Measurements from ENCODE around the gene ZNF511. TPM values are rescaled to one million over a fixed set of nuclear protein-coding genes. Genes with fewer than 3 reads are reported as not detected.
A peak's percentile ranks its signal among the peaks of the same experiment; 100 is the strongest.

ZNF511 gene
- total RNA-seq, 1 experiment from 2014 or later = 74.5 TPM

GRCh38 chr10:133325440-133326222 is 16.9 kb downstream of the ZNF511 start:
- in situ Hi-C loops (cut with HindIII; ENCODE audit: low pct_unique_long_range_greater_than_20kb, low sequenced_read_pairs) = no loop called here
- no peak for DNase-seq (ENCODE audit: low read depth)

DNA sequence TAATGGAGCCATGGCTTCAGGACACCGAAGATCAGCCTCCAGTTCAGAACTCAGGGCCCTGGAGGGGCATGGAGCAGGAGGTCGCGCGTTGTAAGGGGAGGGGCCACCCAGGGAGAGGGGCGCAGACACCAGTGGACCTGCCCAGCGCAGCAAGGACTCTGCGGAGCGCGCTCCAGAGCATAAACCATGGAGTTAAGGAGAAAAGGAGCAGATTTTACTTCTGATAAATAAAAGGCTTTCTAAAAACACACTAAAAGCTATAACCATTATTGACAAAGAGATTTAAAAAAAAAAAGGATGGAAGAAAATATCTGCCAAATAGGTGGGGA is 17.5 kb downstream of the ZNF511 start:
- in situ Hi-C loops (cut with HindIII; ENCODE audit: low pct_unique_long_range_greater_than_20kb, low sequenced_read_pairs) = no loop called here
- DNase-seq (ENCODE audit: low read depth) = no peak

- DNase-seq (ENCODE audit: low read depth) = no peak
- in situ Hi-C loops (cut with HindIII; ENCODE audit: low pct_unique_long_range_greater_than_20kb, low sequenced_read_pairs) = no loop called here
Observed at GRCh38 chr10:133326745-133327650, 18.3 kb downstream of the ZNF511 start.

GRCh38 chr10:133327651-133328357 is 19.1 kb downstream of the ZNF511 start:
- in situ Hi-C loops (cut with HindIII; ENCODE audit: low pct_unique_long_range_greater_than_20kb, low sequenced_read_pairs) = no loop called here
- no peak for DNase-seq (ENCODE audit: low read depth)

DNA sequence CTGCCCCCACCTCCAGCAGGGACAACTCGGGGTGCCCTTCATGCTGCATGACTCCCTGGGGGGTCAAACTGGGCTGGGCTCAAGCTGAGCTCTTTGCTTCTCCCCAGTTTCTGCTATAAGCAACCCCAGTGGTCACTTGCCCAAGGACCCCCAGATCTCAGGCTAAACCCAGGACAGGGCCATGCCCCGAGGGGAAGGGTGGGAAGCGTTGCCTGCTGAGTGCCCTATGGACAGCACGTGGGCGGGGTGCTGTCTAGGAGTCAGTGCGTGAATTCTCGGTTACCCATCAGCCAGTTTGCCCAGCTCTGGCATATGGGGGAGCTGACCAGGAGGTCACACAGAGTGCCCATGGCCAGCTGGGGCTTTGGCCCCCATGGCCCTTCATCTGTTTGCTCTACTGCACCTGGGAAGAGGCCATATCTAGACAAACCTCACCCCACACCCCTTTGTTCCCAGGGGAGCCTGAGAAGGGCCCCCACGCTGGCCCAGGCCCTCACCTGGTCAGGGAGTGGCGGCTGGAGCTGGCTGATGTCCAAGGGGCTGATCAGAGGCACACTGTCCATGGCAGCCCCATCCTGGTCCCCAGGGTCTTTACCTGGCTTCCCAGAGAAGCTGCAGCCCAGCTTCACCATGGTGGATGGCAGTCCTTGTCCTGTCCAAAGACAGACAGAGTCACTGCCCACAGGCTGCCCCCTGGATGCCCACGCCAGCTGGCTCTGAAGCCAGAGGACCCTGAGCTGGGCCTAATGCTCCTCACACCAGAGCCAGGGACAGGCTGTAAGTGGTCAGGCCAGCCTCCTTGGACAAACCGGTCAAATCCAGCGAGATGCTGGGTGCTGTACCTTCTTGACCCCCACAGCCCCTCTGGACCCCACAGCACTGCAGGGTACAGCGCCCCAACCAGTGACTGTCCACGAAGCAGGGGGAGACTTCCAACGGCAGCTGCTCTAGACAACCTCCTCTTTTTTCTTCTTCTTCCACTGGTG is 19.9 kb downstream of the ZNF511 start:
- in situ Hi-C loops (cut with HindIII; ENCODE audit: low pct_unique_long_range_greater_than_20kb, low sequenced_read_pairs) = no loop called here
- DNase-seq (ENCODE audit: low read depth) = no peak

GRCh38 chr10:133329491-133330202 is 20.9 kb downstream of the ZNF511 start:
- in situ Hi-C loops (cut with HindIII; ENCODE audit: low pct_unique_long_range_greater_than_20kb, low sequenced_read_pairs) = no loop called here
- DNase-seq (ENCODE audit: low read depth) = peak; percentile 66

GRCh38 chr10:133332936-133333699 is 24.4 kb downstream of the ZNF511 start:
- in situ Hi-C loops (cut with HindIII; ENCODE audit: low pct_unique_long_range_greater_than_20kb, low sequenced_read_pairs) = no loop called here
- no peak for DNase-seq (ENCODE audit: low read depth)

- in situ Hi-C loops (cut with HindIII; ENCODE audit: low pct_unique_long_range_greater_than_20kb, low sequenced_read_pairs) = no loop called here
- DNase-seq (ENCODE audit: low read depth) = no peak
Observed at GRCh38 chr10:133334503-133335245, 26.0 kb downstream of the ZNF511 start.

DNA sequence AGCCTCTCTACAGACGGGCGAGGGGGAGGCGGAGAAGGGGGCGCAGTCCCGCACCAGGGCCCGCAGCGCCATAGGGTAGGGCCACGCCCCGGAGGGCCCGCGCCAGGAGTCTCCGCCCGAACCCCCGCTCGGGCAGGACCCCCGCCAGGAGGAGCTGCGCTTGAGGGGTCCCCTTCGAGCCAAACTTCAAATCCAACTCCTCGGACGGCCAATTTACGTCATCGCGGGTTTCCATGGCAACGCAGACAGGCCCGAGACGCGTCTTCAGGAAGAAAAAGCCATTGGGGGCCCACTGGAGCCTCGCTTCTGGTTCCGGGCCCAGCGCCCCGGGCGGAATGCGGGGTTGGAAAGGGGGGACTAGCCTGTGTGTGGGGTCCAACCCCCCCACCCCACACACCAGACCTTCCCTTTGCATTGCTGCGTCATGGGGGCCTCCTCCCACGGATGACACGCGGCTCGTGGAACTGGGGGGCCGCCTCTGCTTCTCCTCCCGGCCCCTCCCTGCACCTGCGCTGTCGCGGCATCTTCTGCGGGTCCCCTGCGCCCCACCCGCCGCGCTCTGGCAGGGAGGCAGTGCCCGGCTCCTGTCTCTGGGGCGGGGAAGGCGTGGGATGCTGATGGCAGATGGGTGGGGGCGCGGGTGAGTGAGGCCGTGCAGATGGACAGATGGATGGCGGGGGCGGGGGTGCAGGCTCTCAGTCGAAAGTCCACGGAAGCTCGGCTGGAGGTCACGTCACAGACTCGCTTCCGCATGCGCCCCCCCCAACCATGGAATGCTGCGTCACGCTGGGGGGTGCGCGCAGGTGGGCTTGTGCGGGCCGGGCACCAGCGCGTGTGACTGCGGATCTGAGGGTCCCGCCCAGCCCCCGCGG is 26.8 kb downstream of the ZNF511 start:
- DNase-seq (ENCODE audit: low read depth) = no peak

GRCh38 chr10:133336118-133336576 is 27.4 kb downstream of the ZNF511 start:
- in situ Hi-C loops (cut with HindIII; ENCODE audit: low pct_unique_long_range_greater_than_20kb, low sequenced_read_pairs) = no loop called here
- DNase-seq (ENCODE audit: low read depth) = no peak

More for the DNA sequence above, 26.8 kb downstream of the ZNF511 start:
- in situ Hi-C loops (cut with HindIII; ENCODE audit: low pct_unique_long_range_greater_than_20kb, low sequenced_read_pairs) = no loop called here

GRCh38 chr10:133336577-133337369 is 28.1 kb downstream of the ZNF511 start, which contains the start of gene CALY:
TSS of gene CALY (minus strand) at chr10:133336896. CDS start at chr10:133328989, 7,907 bp downstream.
- DNase-seq (ENCODE audit: low read depth) = no peak
- in situ Hi-C loops (cut with HindIII; ENCODE audit: low pct_unique_long_range_greater_than_20kb, low sequenced_read_pairs) = no loop called here

DNA sequence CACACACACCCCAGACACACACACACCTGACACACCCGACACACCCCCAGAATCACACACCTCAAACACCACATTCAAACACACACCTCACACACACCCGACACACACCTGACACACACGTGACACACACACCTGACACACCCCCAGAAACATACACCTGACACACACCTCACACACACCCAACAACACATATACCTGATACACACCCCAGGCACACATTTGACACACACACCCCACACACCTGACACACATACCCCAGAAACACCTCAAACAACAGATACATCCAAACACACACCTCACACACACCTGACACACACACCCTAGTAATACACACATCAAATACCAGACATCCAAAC is 28.6 kb downstream of the ZNF511 start:
- in situ Hi-C loops (cut with HindIII; ENCODE audit: low pct_unique_long_range_greater_than_20kb, low sequenced_read_pairs) = no loop called here

GRCh38 chr10:133338080-133339071 is 29.7 kb downstream of the ZNF511 start:
- no peak for DNase-seq (ENCODE audit: low read depth)
- in situ Hi-C loops (cut with HindIII; ENCODE audit: low pct_unique_long_range_greater_than_20kb, low sequenced_read_pairs) = no loop called here

More for the DNA sequence above, 28.6 kb downstream of the ZNF511 start:
- no peak for DNase-seq (ENCODE audit: low read depth)

All from Caki2 (cell line).